OCI-LY1 (cell line): ENCODE measurements around the gene ACTR2.

Experiments
- EZH2 ChIP-seq: fragments of 200-600 bp; sonication (generic), shearing (Covaris generic); IDR thresholded peaks from 2 replicates; pipeline ENCODE4 v1.8.0; 2017; ENCODE audit warnings: borderline replicate concordance, mixed run types, mild to moderate bottlenecking, antibody characterized with exemption, low read length, moderate library complexity, mixed read lengths
- TF ChIP-seq, protein P1 (sequence below): fragments of 200-600 bp; sonication (generic), shearing (Covaris generic); IDR thresholded peaks from 2 replicates; pipeline ENCODE4 v1.5.1; 2017; ENCODE audit warnings: mild to moderate bottlenecking, antibody characterized with exemption, low read length, moderate library complexity, mixed read lengths

DNA sequence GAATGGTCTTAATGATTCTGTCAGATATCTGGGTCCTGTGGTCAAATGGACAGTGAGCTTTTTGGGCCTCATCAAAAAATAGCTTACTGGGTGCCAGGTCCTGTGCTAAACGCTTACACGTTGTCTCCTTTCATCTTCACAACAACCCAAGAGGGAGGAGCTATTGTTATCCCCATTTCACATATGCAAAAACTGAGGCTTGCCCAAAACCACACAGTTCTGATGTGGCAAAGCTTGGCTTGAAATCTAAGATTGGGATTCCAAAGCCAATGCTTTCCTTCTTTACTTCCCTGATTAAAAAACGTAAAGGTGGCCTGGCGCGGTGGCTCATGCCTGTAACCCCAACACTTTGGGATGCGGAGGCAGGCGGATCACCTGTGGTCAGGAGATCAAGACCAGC is 69.3 kb downstream of the ACTR2 start:
- TF ChIP-seq, protein P1, sequence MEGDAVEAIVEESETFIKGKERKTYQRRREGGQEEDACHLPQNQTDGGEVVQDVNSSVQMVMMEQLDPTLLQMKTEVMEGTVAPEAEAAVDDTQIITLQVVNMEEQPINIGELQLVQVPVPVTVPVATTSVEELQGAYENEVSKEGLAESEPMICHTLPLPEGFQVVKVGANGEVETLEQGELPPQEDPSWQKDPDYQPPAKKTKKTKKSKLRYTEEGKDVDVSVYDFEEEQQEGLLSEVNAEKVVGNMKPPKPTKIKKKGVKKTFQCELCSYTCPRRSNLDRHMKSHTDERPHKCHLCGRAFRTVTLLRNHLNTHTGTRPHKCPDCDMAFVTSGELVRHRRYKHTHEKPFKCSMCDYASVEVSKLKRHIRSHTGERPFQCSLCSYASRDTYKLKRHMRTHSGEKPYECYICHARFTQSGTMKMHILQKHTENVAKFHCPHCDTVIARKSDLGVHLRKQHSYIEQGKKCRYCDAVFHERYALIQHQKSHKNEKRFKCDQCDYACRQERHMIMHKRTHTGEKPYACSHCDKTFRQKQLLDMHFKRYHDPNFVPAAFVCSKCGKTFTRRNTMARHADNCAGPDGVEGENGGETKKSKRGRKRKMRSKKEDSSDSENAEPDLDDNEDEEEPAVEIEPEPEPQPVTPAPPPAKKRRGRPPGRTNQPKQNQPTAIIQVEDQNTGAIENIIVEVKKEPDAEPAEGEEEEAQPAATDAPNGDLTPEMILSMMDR = no peak
- no peak for TF ChIP-seq EZH2
